NK-92 (cell line): ENCODE data around the gene FAM163A.
"Not testable (repeated sequence)": the region's sequence is repeated elsewhere in the genome, so short reads cannot be mapped to it uniquely, and the experiment has no call there.

Experiments
- DNase-seq: peaks from one replicate; lab custom pipeline; 2025; ENCODE audit not compliant: unreplicated experiment; lab: John Stamatoyannopoulos, UW

FAM163A gene

GRCh38 chr1:179788259-179788658 is 45.2 kb downstream of the FAM163A start:
- no peak for DNase-seq

GRCh38 chr1:179793281-179793680 is 50.2 kb downstream of the FAM163A start:
- no peak for DNase-seq

- no peak for DNase-seq
Measured at GRCh38 chr1:179794146-179794545, 51.1 kb downstream of the FAM163A start.

- DNase-seq: no peak
Measured at GRCh38 chr1:179794669-179795068, 51.6 kb downstream of the FAM163A start.

- DNase-seq: no peak
Measured at GRCh38 chr1:179798213-179798863, 55.2 kb downstream of the FAM163A start.

GRCh38 chr1:179798864-179799516 is 55.9 kb downstream of the FAM163A start:
- DNase-seq: no peak

- DNase-seq: no peak
Measured at GRCh38 chr1:179800481-179800880, 57.4 kb downstream of the FAM163A start.

GRCh38 chr1:179803104-179803503 is 60.0 kb downstream of the FAM163A start:
- DNase-seq: no peak

- DNase-seq: no peak
Measured at GRCh38 chr1:179803918-179804317, 60.8 kb downstream of the FAM163A start.

GRCh38 chr1:179804417-179804816 is 61.3 kb downstream of the FAM163A start:
- DNase-seq: not testable (repeated sequence)

- DNase-seq: no peak
Measured at GRCh38 chr1:179805291-179806195, 62.5 kb downstream of the FAM163A start.

GRCh38 chr1:179806333-179806732 is 63.2 kb downstream of the FAM163A start:
- no peak for DNase-seq

- no peak for DNase-seq
Measured at GRCh38 chr1:179807291-179807690, 64.2 kb downstream of the FAM163A start.

- DNase-seq: no peak
Measured at GRCh38 chr1:179807691-179808485, 64.8 kb downstream of the FAM163A start.

- DNase-seq: no peak
Measured at GRCh38 chr1:179808503-179808902, 65.4 kb downstream of the FAM163A start.

- no peak for DNase-seq
Measured at GRCh38 chr1:179809506-179810366, 66.6 kb downstream of the FAM163A start.

GRCh38 chr1:179810367-179810715 is 67.2 kb downstream of the FAM163A start:
- DNase-seq: no peak

- no peak for DNase-seq
Measured at GRCh38 chr1:179812501-179813292, 69.6 kb downstream of the FAM163A start.
